ENCODE measurements around the gene ASTN2. TPM values are rescaled to one million over a fixed set of nuclear protein-coding genes. Genes with fewer than 3 reads are reported as not detected.

ASTN2 gene
- total RNA-seq = 7.1 and 10.4 TPM in 2 replicates

GRCh38 chr9:117414906-117415331 is at the start of gene ASTN2:
TSS of gene ASTN2 (minus strand) at chr9:117415057. CDS start at chr9:117414938, 119 bp downstream.

GRCh38 chr9:116687074-116687753 is 727.6 kb downstream of the ASTN2 start, which contains the start of gene TRIM32:
TSS of gene TRIM32 (plus strand) at chr9:116687305. CDS start at chr9:116697743, 10,438 bp downstream.

